Liver (tissue), 3 donors: ENCODE data around the gene CDC14A.

Experiments used
- GABPA ChIP-seq, 2 donors: IDR thresholded peaks in 1 of 2; conservative IDR thresholded peaks in 1 of 2; 2 replicates each; pipeline ENCODE4 v1.6.1; 2016; ENCODE audit warnings: antibody characterized with exemption in 2 of 2, mild to moderate bottlenecking in 1 of 2, moderate library complexity in 1 of 2
- JUND ChIP-seq, 2 donors: IDR thresholded peaks; 2 replicates each; pipeline ENCODE4 v1.6.1; 2016; ENCODE audit warnings: antibody characterized with exemption in 2 of 2
- TF ChIP-seq, protein P1 (sequence below): fragments of 150-350 bp; IDR thresholded peaks from 2 replicates; pipeline ENCODE4 v1.5.1; 2017; ENCODE audit warnings: improper control_type of control experiment, low read depth, low read length; ENCODE audit not compliant: missing input control
- donor health status: healthy.
- donor health status: healthy.

DNA sequence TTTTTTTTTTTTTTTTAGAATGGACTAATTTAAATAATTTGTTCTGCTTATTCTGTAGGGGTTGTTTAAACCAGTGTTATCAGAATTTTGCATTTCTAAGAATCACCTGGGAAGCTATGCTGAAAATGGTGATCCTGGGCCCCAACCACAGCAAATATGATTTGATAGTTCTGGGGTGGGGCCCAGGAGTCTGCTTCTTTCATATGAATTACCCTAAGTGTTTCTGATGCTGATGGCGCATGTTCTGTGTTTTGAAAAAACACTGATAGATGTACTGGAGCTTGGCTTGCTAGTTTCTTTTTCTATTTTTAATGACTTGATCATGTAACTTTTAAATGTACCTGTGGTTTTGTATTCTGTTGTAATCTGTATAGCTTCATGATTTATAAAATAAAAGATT is 89.3 kb downstream of the CDC14A start:
- no peak for TF ChIP-seq JUND (IDR thresholded peaks at IDR 0.05)
- no peak for TF ChIP-seq GABPA (IDR thresholded peaks at IDR 0.05 in 1 of 2, conservative IDR thresholded peaks at IDR 0.05 in 1 of 2)
- TF ChIP-seq, protein P1, sequence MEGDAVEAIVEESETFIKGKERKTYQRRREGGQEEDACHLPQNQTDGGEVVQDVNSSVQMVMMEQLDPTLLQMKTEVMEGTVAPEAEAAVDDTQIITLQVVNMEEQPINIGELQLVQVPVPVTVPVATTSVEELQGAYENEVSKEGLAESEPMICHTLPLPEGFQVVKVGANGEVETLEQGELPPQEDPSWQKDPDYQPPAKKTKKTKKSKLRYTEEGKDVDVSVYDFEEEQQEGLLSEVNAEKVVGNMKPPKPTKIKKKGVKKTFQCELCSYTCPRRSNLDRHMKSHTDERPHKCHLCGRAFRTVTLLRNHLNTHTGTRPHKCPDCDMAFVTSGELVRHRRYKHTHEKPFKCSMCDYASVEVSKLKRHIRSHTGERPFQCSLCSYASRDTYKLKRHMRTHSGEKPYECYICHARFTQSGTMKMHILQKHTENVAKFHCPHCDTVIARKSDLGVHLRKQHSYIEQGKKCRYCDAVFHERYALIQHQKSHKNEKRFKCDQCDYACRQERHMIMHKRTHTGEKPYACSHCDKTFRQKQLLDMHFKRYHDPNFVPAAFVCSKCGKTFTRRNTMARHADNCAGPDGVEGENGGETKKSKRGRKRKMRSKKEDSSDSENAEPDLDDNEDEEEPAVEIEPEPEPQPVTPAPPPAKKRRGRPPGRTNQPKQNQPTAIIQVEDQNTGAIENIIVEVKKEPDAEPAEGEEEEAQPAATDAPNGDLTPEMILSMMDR, result no peak
